HCT116 (cell line): ENCODE results near the gene DEGS1. TPM values are rescaled to one million over a fixed set of nuclear protein-coding genes. Genes with fewer than 3 reads are reported as not detected.

Experiments
- ATAC-seq: fragments of 200-7000 bp; cut with Tn5 transposase; 2 replicates; pipeline ENCODE4 v1.9.1; 2020; ENCODE audit warnings: mild to moderate bottlenecking, moderate library complexity
- BruUV-seq: library from RNA; stranded (reverse); fragments of 400-500 nt; replicated peaks from 2 replicates; lab custom pipeline; 2021; lab: Mats Ljungman, UMichigan
- CTCF ChIA-PET: fragments of 300-600 bp; sonication (Branson Sonifier 250); formaldehyde crosslinking; loops from one replicate; lab custom pipeline; 2021; ENCODE audit warnings: antibody characterized with exemption; lab: Charles Lee
- POLR2A ChIA-PET: fragments of 300-600, 350-600 bp; sonication (Branson Sonifier 250); formaldehyde crosslinking; loops from one replicate; lab custom pipeline; 2021; ENCODE audit warnings: antibody characterized with exemption; lab: Charles Lee
- RAD21 ChIA-PET, 2 experiments: fragments of 300-600 bp; sonication (Branson Sonifier 250); formaldehyde crosslinking; loops; one replicate each; lab custom pipeline; 2023; ENCODE audit warnings: low total read pairs in 2 of 2; ENCODE audit not compliant: uncharacterized antibody in 2 of 2, unreplicated experiment in 2 of 2, low non-redundant PET in 1 of 2; lab: Charles Lee
- DNase-seq: peaks from one replicate; pipeline ENCODE4 v3.0.0-alpha.2; 2010; ENCODE audit warnings: low read depth, low spot score
- H2AFZ ChIP-seq: fragments of 200-600 bp; shearing (Covaris generic), sonication (generic); 2 replicates; pipeline ENCODE4 v1.6.1; 2017; ENCODE audit warnings: low read depth, mixed run types, mixed read lengths, antibody characterized with exemption, low read length; ENCODE audit not compliant: poor library complexity, severe bottlenecking
- H3K27ac ChIP-seq: 2 replicates; pipeline ENCODE4 v1.5.1; 2012; ENCODE audit warnings: low read depth, low read length
- H3K27me3 ChIP-seq: fragments of 200-600 bp; sonication (generic); 2 replicates; pipeline ENCODE4 v1.6.1; 2016; ENCODE audit warnings: mixed run types, low read length, mixed read lengths; ENCODE audit not compliant: insufficient read depth
- H3K36me3 ChIP-seq, 2 experiments: fragments of 200-500 bp in 1 of 2; fragments of 200-600 bp in 1 of 2; sonication (Bioruptor generic) in 1 of 2; sonication (generic) in 1 of 2; 2 replicates each; pipeline versions ENCODE4 v1.5.1 to v1.6.1; 2014 to 2016; ENCODE audit warnings: low read length in 2 of 2, inconsistent platforms in 1 of 2, mixed read lengths in 1 of 2, mixed run types in 1 of 2; ENCODE audit not compliant: insufficient read depth in 2 of 2, control insufficient read depth in 1 of 2
- H3K4me1 ChIP-seq, 2 experiments: fragments of 200-600 bp in 1 of 2; sonication (generic) in 1 of 2; 2 replicates each; pipeline versions ENCODE4 v1.5.1 to v1.6.1; 2012 to 2017; ENCODE audit warnings: low read length in 2 of 2, inconsistent platforms in 1 of 2, mild to moderate bottlenecking in 1 of 2, mixed read lengths in 1 of 2, mixed run types in 1 of 2, moderate library complexity in 1 of 2; ENCODE audit not compliant: insufficient read depth in 2 of 2, control insufficient read depth in 1 of 2
- H3K4me2 ChIP-seq: fragments of 200-600 bp; sonication (generic); 2 replicates; pipeline ENCODE4 v1.6.1; 2017; ENCODE audit warnings: mixed run types, low read length, mixed read lengths
- H3K4me3 ChIP-seq, 2 experiments: fragments of 200-600 bp in 1 of 2; sonication (generic) in 1 of 2; replicated peaks in 1 of 2; 2 replicates each; pipeline ENCODE4 v1.5.1; 2011 to 2016; ENCODE audit warnings: low read length in 2 of 2, control low read depth in 1 of 2, low read depth in 1 of 2, mild to moderate bottlenecking in 1 of 2, mixed read lengths in 1 of 2, mixed run types in 1 of 2
- H3K79me2 ChIP-seq: fragments of 200-600 bp; sonication (generic); 2 replicates; pipeline ENCODE4 v1.6.1; 2017; ENCODE audit warnings: mild to moderate bottlenecking, mixed run types, low read length, moderate library complexity, mixed read lengths; ENCODE audit not compliant: insufficient read depth
- H3K9ac ChIP-seq: fragments of 200-600 bp; sonication (generic); 2 replicates; pipeline ENCODE4 v1.6.1; 2016; ENCODE audit warnings: low read length, mixed read lengths
- H3K9me2 ChIP-seq: fragments of 200-600 bp; sonication (generic), shearing (Covaris generic); 2 replicates; pipeline ENCODE4 v1.6.1; 2017; ENCODE audit warnings: mixed run types, mild to moderate bottlenecking, moderate library complexity; ENCODE audit not compliant: insufficient read depth
- H3K9me3 ChIP-seq, 2 experiments: fragments of 200-500 bp in 1 of 2; fragments of 200-600 bp in 1 of 2; sonication (Bioruptor generic) in 1 of 2; sonication (generic) in 1 of 2; 2 replicates each; pipeline ENCODE4 v1.6.1; 2014 to 2017; ENCODE audit warnings: low read length in 2 of 2, mixed read lengths in 2 of 2, inconsistent platforms in 1 of 2, low read depth in 1 of 2, mild to moderate bottlenecking in 1 of 2, mixed run types in 1 of 2, moderate library complexity in 1 of 2; ENCODE audit not compliant: control insufficient read depth in 1 of 2, insufficient read depth in 1 of 2
- H4K20me1 ChIP-seq: fragments of 200-600 bp; sonication (generic), shearing (Covaris generic); 2 replicates; pipeline ENCODE4 v1.6.1; 2017; ENCODE audit warnings: mixed run types, mild to moderate bottlenecking, moderate library complexity; ENCODE audit not compliant: insufficient read depth
- CBX3 ChIP-seq: IDR thresholded peaks from 2 replicates; pipeline ENCODE4 v1.6.1; 2012; ENCODE audit warnings: low read depth
- CEBPB ChIP-seq: IDR thresholded peaks from 2 replicates; pipeline ENCODE4 v1.6.1; 2012; ENCODE audit warnings: low read depth
- EGR1 ChIP-seq: IDR thresholded peaks from 2 replicates; pipeline ENCODE4 v1.6.1; 2012; ENCODE audit warnings: low read depth
- ELF1 ChIP-seq: IDR thresholded peaks from 2 replicates; pipeline ENCODE4 v1.6.1; 2012; ENCODE audit warnings: low read depth, borderline replicate concordance
- FOSL1 ChIP-seq: IDR thresholded peaks from 2 replicates; pipeline ENCODE4 v1.6.1; 2012; ENCODE audit warnings: low read depth
- JUND ChIP-seq: IDR thresholded peaks from 2 replicates; pipeline ENCODE4 v1.6.1; 2012
- POLR2A ChIP-seq: IDR thresholded peaks from 2 replicates; pipeline ENCODE4 v1.7.0; 2011; ENCODE audit warnings: borderline replicate concordance; ENCODE audit not compliant: insufficient read depth, insufficient read length; ENCODE audit errors: extremely low read depth
- POLR2AphosphoS5 ChIP-seq: IDR thresholded peaks from 2 replicates; pipeline ENCODE4 v1.6.1; 2011; ENCODE audit warnings: mild to moderate bottlenecking, low read depth, low read length, moderate library complexity
- SIN3A ChIP-seq: IDR thresholded peaks from 2 replicates; pipeline ENCODE4 v1.6.1; 2012; ENCODE audit warnings: low read depth
- SP1 ChIP-seq: IDR thresholded peaks from 2 replicates; pipeline ENCODE4 v1.6.1; 2012; ENCODE audit warnings: low read depth
- SRF ChIP-seq: IDR thresholded peaks from 2 replicates; pipeline ENCODE4 v1.6.1; 2012; ENCODE audit warnings: low read depth
- TCF7L2 ChIP-seq: IDR thresholded peaks from 2 replicates; pipeline ENCODE4 v1.7.0; 2011; ENCODE audit warnings: borderline replicate concordance, inconsistent platforms; ENCODE audit not compliant: insufficient read depth, insufficient read length; ENCODE audit errors: extremely low read depth
- YY1 ChIP-seq: IDR thresholded peaks from 2 replicates; pipeline ENCODE4 v1.6.1; 2011; ENCODE audit warnings: low read length, low read depth, moderate library complexity, mild to moderate bottlenecking; ENCODE audit not compliant: insufficient replicate concordance; ENCODE audit errors: extremely low read depth
- ZBTB33 ChIP-seq: IDR thresholded peaks from 2 replicates; pipeline ENCODE4 v1.6.1; 2011; ENCODE audit warnings: mild to moderate bottlenecking, low read length, moderate library complexity; ENCODE audit not compliant: insufficient replicate concordance; ENCODE audit errors: extremely low read depth
- ZNF274 ChIP-seq: fragments of 200-500 bp; sonication (Bioruptor generic); IDR thresholded peaks from 2 replicates; pipeline ENCODE4 v1.6.1; 2014; ENCODE audit warnings: mild to moderate bottlenecking, low read depth, low read length, inconsistent platforms
- intact Hi-C: fragments of 100-400 bp; cut with micrococcal nuclease; formaldehyde crosslinking; loops from 2 replicates; pipeline ENCODE4 v1.10.0; 2022
- total RNA-seq: library from RNA; stranded (reverse); gene quantifications from one replicate; pipeline ENCODE4 v1.2.1, GENCODE V29; 2021; ENCODE audit not compliant: unreplicated experiment

DEGS1 gene
- total RNA-seq, 1 experiment from 2014 or later, result 23.1 TPM

DNA sequence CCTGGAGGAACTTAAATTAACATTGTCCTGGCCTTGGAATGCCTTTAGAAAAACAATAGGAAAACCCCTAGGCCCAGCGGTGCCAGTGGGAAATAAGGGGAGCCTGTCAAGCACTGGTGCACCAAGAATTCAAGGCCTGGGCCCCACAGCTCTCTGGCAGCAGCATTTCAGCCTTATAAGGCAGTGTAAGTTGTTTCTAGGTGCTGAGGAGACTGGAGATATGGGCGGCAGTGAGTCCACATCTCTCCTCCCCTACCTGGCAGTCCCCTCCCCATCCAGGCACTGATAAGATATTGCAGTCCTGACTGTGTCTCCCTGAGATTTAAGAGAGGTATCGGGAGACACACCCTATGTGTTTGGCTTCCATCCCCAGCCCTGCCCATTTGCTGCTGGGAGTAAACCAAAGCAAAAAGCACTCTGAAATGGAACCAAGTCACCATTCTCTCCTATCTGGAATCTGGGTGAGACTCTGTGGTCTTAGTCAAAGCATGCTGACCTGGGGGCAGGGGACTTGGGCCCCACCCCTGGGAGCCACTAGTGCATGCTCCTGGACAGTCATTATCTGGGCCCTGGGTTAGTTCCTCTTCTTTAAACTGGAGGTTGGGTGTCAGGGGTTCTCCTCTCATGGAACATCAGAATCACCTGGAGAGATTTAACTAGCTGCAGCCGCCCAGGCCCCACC is 30.5 kb downstream of the DEGS1 start:
- Histone ChIP-seq H4K20me1 (no peaks in the 10 kb centered on the region), H3K9ac (no peak overlapping the region), H2AFZ (no peak overlapping the region), H3K4me1 (peaks cover 0 to 9% of the 10 kb centered on the region in 2 experiments; a peak in 2 of 4 replicates), H3K79me2 (no peaks in the 10 kb centered on the region), H3K9me2 (no peaks in the 10 kb centered on the region), H3K27ac (no peak overlapping the region), H3K36me3 (no peaks in the 10 kb centered on the region), H3K4me3 (no peak overlapping the region), H3K27me3 (no peaks in the 10 kb centered on the region), H3K4me2 (no peak overlapping the region), H3K9me3 (no peaks in the 10 kb centered on the region)
- no peak for ATAC-seq
- ChIA-PET RAD21 (no interaction called here), CTCF (no interaction called here), POLR2A (no interaction called here)
- intact Hi-C loops, result no loop called here
- no TSS peak for BruUV-seq
- no peak for DNase-seq
- no peak for TF ChIP-seq TCF7L2
- no peak for TF ChIP-seq CEBPB
- TF ChIP-seq ZNF274, result no peak
- TF ChIP-seq POLR2AphosphoS5, result no peak
- TF ChIP-seq YY1, result no peak
- TF ChIP-seq SRF, result no peak
- no peak for TF ChIP-seq CBX3
- TF ChIP-seq ELF1, result no peak
- no peak for TF ChIP-seq SP1
- TF ChIP-seq ZBTB33, result no peak
- TF ChIP-seq FOSL1, result no peak
- no peak for TF ChIP-seq SIN3A
- no peak for TF ChIP-seq POLR2A
- TF ChIP-seq EGR1, result no peak
- no peak for TF ChIP-seq JUND
